Naive thymus-derived CD8-positive, alpha-beta T cell (primary cell): ENCODE data around the gene ZNF518A. TPM values are rescaled to one million over a fixed set of nuclear protein-coding genes. Genes with fewer than 3 reads are reported as not detected.

Experiments used
- ATAC-seq, 2 donors: fragments of 150-1000 bp; cut with Tn5 transposase in 1 of 2; sonication (Bioruptor Pico), chemical (Tn5 transposase) in 1 of 2; 1 replicate in 1 of 2; 2 replicates in 1 of 2; pipeline ENCODE4 v1.10.0; 2021; ENCODE audit warnings: mild to moderate bottlenecking in 2 of 2, moderate library complexity in 2 of 2
- POLR2A ChIA-PET: fragments of 350-600 bp; sonication (Branson Sonifier 250); formaldehyde crosslinking; loops from one replicate; lab custom pipeline; 2021; ENCODE audit warnings: antibody characterized with exemption; lab: Charles Lee
- DNase-seq, 10 donors: peaks; one replicate each; pipeline versions ENCODE4 v3.0.0 to v3.0.0-alpha.2; 2020 to 2022
- H3K27ac Mint-ChIP-seq, 10 donors: one replicate each; pipeline ENCODE4 v1.8.0; 2020 to 2022; ENCODE audit warnings: mild to moderate bottlenecking in 10 of 10, mixed read lengths in 10 of 10, moderate library complexity in 4 of 10, inconsistent platforms in 1 of 10
- H3K27me3 Mint-ChIP-seq, 5 donors: one replicate each; pipeline ENCODE4 v1.8.0; 2021 to 2022; ENCODE audit warnings: mixed read lengths in 5 of 5
- H3K36me3 Mint-ChIP-seq, 3 donors: one replicate each; pipeline ENCODE4 v1.8.0; 2020 to 2022; ENCODE audit warnings: mixed read lengths in 3 of 3, mild to moderate bottlenecking in 2 of 3, inconsistent platforms in 1 of 3
- H3K4me1 Mint-ChIP-seq, 4 donors: one replicate each; pipeline ENCODE4 v1.8.0; 2021 to 2022; ENCODE audit warnings: mixed read lengths in 4 of 4
- H3K4me3 Mint-ChIP-seq, 10 donors: one replicate each; pipeline ENCODE4 v1.8.0; 2020 to 2022; ENCODE audit warnings: mild to moderate bottlenecking in 10 of 10, mixed read lengths in 10 of 10, moderate library complexity in 6 of 10, inconsistent platforms in 1 of 10
- H3K9me3 Mint-ChIP-seq, 9 donors: one replicate each; pipeline ENCODE4 v1.8.0; 2020 to 2022; ENCODE audit warnings: mixed read lengths in 9 of 9, mild to moderate bottlenecking in 3 of 9, inconsistent platforms in 1 of 9, moderate library complexity in 1 of 9
- polyA plus RNA-seq, 3 donors: library from polyadenylated mRNA; unstranded; fragments of 300-500 nt; fragmentation: Illumina TruSeq; gene quantifications; one replicate each; pipeline ENCODE4 v1.2.3, GENCODE V29; 2021
- total RNA-seq, 8 experiments: library from RNA in 2 of 8; stranded (reverse) in 2 of 8; gene quantifications; one replicate each; pipeline ENCODE4 v1.2.3 and lab custom pipeline; 2021 to 2026

ZNF518A gene
- total RNA-seq = 10 to 100 TPM; 25.8 to 26.0 TPM
- polyA plus RNA-seq = 10 to 100 TPM in 2 of 3 donors, 1 to 10 TPM in 1; 7.6 to 11.2 (median 10.2) TPM
- 42.3 to 111 (median 61.6) reads per million in 6 experiments for total RNA-seq (lab: John Stamatoyannopoulos, UW)

GRCh38 chr10:96129387-96130325 lies at the start of gene ZNF518A:
Gene ZNF518A, plus strand, starts transcription at chr10:96130297. Its CDS starts 26,026 bp downstream, at chr10:96156323.
- DNase-seq (peak; percentile 70 to 98 (median 88)), ATAC-seq (peak; percentile 81 to 83)
- Mint-ChIP-seq H3K36me3 (peaks cover 17 to 38% (median 24%) of the 10 kb centered on the region in 3 donors), H3K27me3 (peaks cover 14 to 41% (median 39%) of the 10 kb centered on the region in 5 donors), H3K4me1 (peaks cover 5 to 24% (median 22%) of the 10 kb centered on the region in 4 donors), H3K9me3 (peaks cover 0 to 30% (median 7%) of the 10 kb centered on the region in 9 donors), H3K27ac (peak within 1 kb of the TSS; percentile 94 to 100 (median 99)), H3K4me3 (peak within 1 kb of the TSS; percentile 85 to 98 (median 94))
- POLR2A ChIA-PET = interaction anchor here (0.6 to 2.4 kb wide), 18 partner anchors 10 to 436 kb away, joined by 3 to 211 read pairs (median 6); partner anchors contain the start of genes CC2D2B, CCNJ and TCTN3

- POLR2A ChIA-PET = interaction anchor here (0.6 kb wide), 1 partner anchor 48 kb away, joined by 3 read pairs; the partner anchor contains the start of gene ZNF518A
- Mint-ChIP-seq H3K27ac (no peak overlapping the region), H3K9me3 (no peaks in the 10 kb centered on the region), H3K4me1 (peaks cover 0 to 6% (median 1%) of the 10 kb centered on the region in 4 donors), H3K36me3 (peaks cover 13 to 50% (median 43%) of the 10 kb centered on the region in 3 donors), H3K4me3 (no peak overlapping the region), H3K27me3 (no peaks in the 10 kb centered on the region)
- DNase-seq (no peak), ATAC-seq (no peak)
These were observed 47.9 kb upstream of the ZNF518A start for GRCh38 chr10:96082153-96082552.

GRCh38 chr10:96082748-96083147 lies 47.3 kb upstream of the ZNF518A start:
- H3K4me3 Mint-ChIP-seq = no peak overlapping the region
- POLR2A ChIA-PET = interaction anchor here (2.1 kb wide), 1 partner anchor 47 kb away, joined by 8 read pairs; the partner anchor contains the start of gene ZNF518A
- no peaks in the 10 kb centered on the region for H3K27me3 Mint-ChIP-seq
- H3K27ac Mint-ChIP-seq = no peak overlapping the region
- peaks cover 13 to 56% (median 44%) of the 10 kb centered on the region in 3 donors for H3K36me3 Mint-ChIP-seq
- DNase-seq = no peak
- ATAC-seq = no peak
- no peaks in the 10 kb centered on the region for H3K9me3 Mint-ChIP-seq
- H3K4me1 Mint-ChIP-seq = peaks cover 0 to 4% (median 2%) of the 10 kb centered on the region in 4 donors

GRCh38 chr10:96089116-96089515 lies 41.0 kb upstream of the ZNF518A start:
- POLR2A ChIA-PET = interaction anchor here (0.6 to 4.8 kb wide), 9 partner anchors 41 to 396 kb away, joined by 3 to 211 read pairs (median 7); partner anchors contain the start of genes CC2D2B, CCNJ, TCTN3 and ZNF518A
- Mint-ChIP-seq H3K9me3 (peaks cover 0 to 12% (median 7%) of the 10 kb centered on the region in 9 donors), H3K27ac (peak overlapping the region in 9 of 10 donors; percentile 97 to 99 (median 99)), H3K27me3 (peaks cover 14 to 32% (median 23%) of the 10 kb centered on the region in 5 donors), H3K4me3 (peak overlapping the region; percentile 60 to 97 (median 94)), H3K4me1 (peaks cover 3 to 19% (median 10%) of the 10 kb centered on the region in 4 donors), H3K36me3 (peaks cover 17 to 33% (median 20%) of the 10 kb centered on the region in 3 donors)
- peak in 1 of 10 donors; percentile 0 for DNase-seq
- ATAC-seq = no peak

- Mint-ChIP-seq H3K9me3 (peaks cover 0 to 12% (median 7%) of the 10 kb centered on the region in 9 donors), H3K36me3 (peaks cover 14 to 33% (median 18%) of the 10 kb centered on the region in 3 donors), H3K27ac (peak overlapping the region; percentile 97 to 99 (median 99)), H3K4me3 (peak overlapping the region; percentile 87 to 97 (median 95)), H3K4me1 (peaks cover 3 to 17% (median 10%) of the 10 kb centered on the region in 4 donors), H3K27me3 (peaks cover 16 to 36% (median 25%) of the 10 kb centered on the region in 5 donors)
- DNase-seq = peak; percentile 84 to 96 (median 92)
- peak; percentile 85 to 89 for ATAC-seq
- POLR2A ChIA-PET = interaction anchor here (0.6 to 4.8 kb wide), 11 partner anchors 38 to 497 kb away, joined by 3 to 211 read pairs (median 7); partner anchors contain the start of genes CC2D2B, CCNJ, TCTN3 and TM9SF3
These were observed 40.2 kb upstream of the ZNF518A start for GRCh38 chr10:96089670-96090462.

- POLR2A ChIA-PET = interaction anchor here (1.2 to 4.8 kb wide), 7 partner anchors 38 to 497 kb away, joined by 3 to 211 read pairs (median 7); partner anchors contain the start of genes CCNJ, TCTN3, TM9SF3 and ZNF518A
- ATAC-seq (no peak), DNase-seq (no peak)
- peak overlapping the region; percentile 87 to 97 (median 95) for H3K4me3 Mint-ChIP-seq
- H3K9me3 Mint-ChIP-seq = peaks cover 0 to 12% (median 7%) of the 10 kb centered on the region in 9 donors
- H3K36me3 Mint-ChIP-seq = peaks cover 10 to 29% (median 22%) of the 10 kb centered on the region in 3 donors
- peak overlapping the region; percentile 97 to 99 (median 99) for H3K27ac Mint-ChIP-seq
- peaks cover 3 to 17% (median 10%) of the 10 kb centered on the region in 4 donors for H3K4me1 Mint-ChIP-seq
- H3K27me3 Mint-ChIP-seq = peaks cover 22 to 41% (median 31%) of the 10 kb centered on the region in 5 donors
These were observed 39.7 kb upstream of the ZNF518A start for GRCh38 chr10:96090463-96090800.

- H3K36me3 Mint-ChIP-seq = peaks cover 2 to 30% (median 22%) of the 10 kb centered on the region in 3 donors
- DNase-seq (no peak), ATAC-seq (no peak)
- H3K27me3 Mint-ChIP-seq = peaks cover 39 to 66% (median 52%) of the 10 kb centered on the region in 5 donors
- POLR2A ChIA-PET = interaction anchor here (3.3 kb wide), 1 partner anchor 37 kb away, joined by 13 read pairs; the partner anchor contains the start of gene ZNF518A
- no peak overlapping the region for H3K27ac Mint-ChIP-seq
- H3K4me3 Mint-ChIP-seq = no peak overlapping the region
- H3K9me3 Mint-ChIP-seq = peaks cover 0 to 16% (median 7%) of the 10 kb centered on the region in 9 donors
- peaks cover 3 to 15% (median 10%) of the 10 kb centered on the region in 4 donors for H3K4me1 Mint-ChIP-seq
These were observed 36.9 kb upstream of the ZNF518A start for GRCh38 chr10:96092999-96093767.

GRCh38 chr10:96093948-96094347 lies 36.1 kb upstream of the ZNF518A start:
- Mint-ChIP-seq H3K4me3 (no peak overlapping the region), H3K9me3 (peaks cover 0 to 16% (median 7%) of the 10 kb centered on the region in 9 donors), H3K4me1 (peaks cover 3 to 13% (median 10%) of the 10 kb centered on the region in 4 donors), H3K27me3 (peaks cover 40 to 73% (median 58%) of the 10 kb centered on the region in 5 donors), H3K36me3 (peaks cover 2 to 30% (median 24%) of the 10 kb centered on the region in 3 donors), H3K27ac (no peak overlapping the region)
- DNase-seq = no peak
- ATAC-seq = no peak
- POLR2A ChIA-PET = interaction anchor here (3.3 kb wide), 1 partner anchor 36 kb away, joined by 13 read pairs; the partner anchor contains the start of gene ZNF518A

GRCh38 chr10:96096958-96097357 lies 33.1 kb upstream of the ZNF518A start:
- Mint-ChIP-seq H3K27me3 (peaks cover 53 to 98% (median 80%) of the 10 kb centered on the region in 5 donors), H3K4me3 (no peak overlapping the region), H3K9me3 (peaks cover 0 to 7% (median 2%) of the 10 kb centered on the region in 9 donors), H3K27ac (no peak overlapping the region), H3K4me1 (no peaks in the 10 kb centered on the region), H3K36me3 (peaks cover 2 to 24% (median 15%) of the 10 kb centered on the region in 3 donors)
- DNase-seq = no peak
- POLR2A ChIA-PET = interaction anchor here (1.4 kb wide), 1 partner anchor 33 kb away, joined by 6 read pairs; the partner anchor contains the start of gene ZNF518A
- no peak for ATAC-seq

- H3K4me1 Mint-ChIP-seq = no peaks in the 10 kb centered on the region
- ATAC-seq (no peak), DNase-seq (no peak)
- POLR2A ChIA-PET = interaction anchor here (1.4 kb wide), 1 partner anchor 32 kb away, joined by 6 read pairs; the partner anchor contains the start of gene ZNF518A
- no peak overlapping the region for H3K4me3 Mint-ChIP-seq
- no peak overlapping the region for H3K27ac Mint-ChIP-seq
- peaks cover 51 to 98% (median 75%) of the 10 kb centered on the region in 5 donors for H3K27me3 Mint-ChIP-seq
- peaks cover 2 to 18% (median 13%) of the 10 kb centered on the region in 3 donors for H3K36me3 Mint-ChIP-seq
- H3K9me3 Mint-ChIP-seq = peaks cover 0 to 4% (median 1%) of the 10 kb centered on the region in 9 donors
These were observed 32.2 kb upstream of the ZNF518A start for GRCh38 chr10:96097865-96098264.
